ENCODE results near the gene CELF4.

The CELF4 gene

GRCh38 chr18:37421341-37422077 is 144.1 kb downstream of the CELF4 start:
- in situ Hi-C loops (cut with HindIII; ENCODE audit: low sequenced_read_pairs): no loop called here
- TF ChIP-seq, protein P1, sequence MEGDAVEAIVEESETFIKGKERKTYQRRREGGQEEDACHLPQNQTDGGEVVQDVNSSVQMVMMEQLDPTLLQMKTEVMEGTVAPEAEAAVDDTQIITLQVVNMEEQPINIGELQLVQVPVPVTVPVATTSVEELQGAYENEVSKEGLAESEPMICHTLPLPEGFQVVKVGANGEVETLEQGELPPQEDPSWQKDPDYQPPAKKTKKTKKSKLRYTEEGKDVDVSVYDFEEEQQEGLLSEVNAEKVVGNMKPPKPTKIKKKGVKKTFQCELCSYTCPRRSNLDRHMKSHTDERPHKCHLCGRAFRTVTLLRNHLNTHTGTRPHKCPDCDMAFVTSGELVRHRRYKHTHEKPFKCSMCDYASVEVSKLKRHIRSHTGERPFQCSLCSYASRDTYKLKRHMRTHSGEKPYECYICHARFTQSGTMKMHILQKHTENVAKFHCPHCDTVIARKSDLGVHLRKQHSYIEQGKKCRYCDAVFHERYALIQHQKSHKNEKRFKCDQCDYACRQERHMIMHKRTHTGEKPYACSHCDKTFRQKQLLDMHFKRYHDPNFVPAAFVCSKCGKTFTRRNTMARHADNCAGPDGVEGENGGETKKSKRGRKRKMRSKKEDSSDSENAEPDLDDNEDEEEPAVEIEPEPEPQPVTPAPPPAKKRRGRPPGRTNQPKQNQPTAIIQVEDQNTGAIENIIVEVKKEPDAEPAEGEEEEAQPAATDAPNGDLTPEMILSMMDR (IDR thresholded peaks at IDR 0.05; ENCODE audit: low read depth, low read length): no peak
- DNase-seq (ENCODE audit: low read depth, low spot score): no peak
- no peak overlapping the region for H3K4me3 ChIP-seq (ENCODE audit: low read depth, low read length)

DNA sequence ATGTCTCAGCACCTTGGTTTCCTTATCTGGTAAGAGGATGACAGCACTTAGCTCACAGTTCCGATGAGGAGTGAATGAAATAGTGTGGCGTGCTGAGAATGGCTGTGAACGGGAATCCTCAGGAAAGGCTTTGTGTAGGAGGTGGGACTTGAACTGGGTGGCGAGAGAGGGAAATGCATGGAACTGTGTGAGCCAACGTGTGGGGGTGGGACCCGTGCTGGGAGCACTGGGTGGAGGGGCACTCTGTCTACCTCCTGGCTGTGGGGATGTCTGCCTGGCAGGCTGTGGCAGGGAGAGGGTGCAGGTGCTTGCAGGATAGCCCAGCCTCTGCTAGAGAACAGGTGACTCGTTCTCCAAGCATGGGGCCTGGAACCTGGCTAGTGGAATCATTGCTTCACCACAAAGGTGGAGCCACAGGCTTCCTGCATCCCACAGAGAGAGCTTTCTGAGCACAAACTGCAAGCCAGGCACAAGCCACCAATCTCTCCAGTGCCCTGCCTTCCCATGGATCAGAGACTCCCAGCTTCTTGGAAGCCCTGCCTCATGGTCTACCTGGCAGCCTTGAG is 145.2 kb downstream of the CELF4 start:
- in situ Hi-C loops (cut with HindIII; ENCODE audit: low sequenced_read_pairs): no loop called here
- DNase-seq (ENCODE audit: low read depth, low spot score): no peak
- H3K4me3 ChIP-seq (ENCODE audit: low read depth, low read length): no peak overlapping the region
- TF ChIP-seq, protein P1 (IDR thresholded peaks at IDR 0.05; ENCODE audit: low read depth, low read length): no peak

DNA sequence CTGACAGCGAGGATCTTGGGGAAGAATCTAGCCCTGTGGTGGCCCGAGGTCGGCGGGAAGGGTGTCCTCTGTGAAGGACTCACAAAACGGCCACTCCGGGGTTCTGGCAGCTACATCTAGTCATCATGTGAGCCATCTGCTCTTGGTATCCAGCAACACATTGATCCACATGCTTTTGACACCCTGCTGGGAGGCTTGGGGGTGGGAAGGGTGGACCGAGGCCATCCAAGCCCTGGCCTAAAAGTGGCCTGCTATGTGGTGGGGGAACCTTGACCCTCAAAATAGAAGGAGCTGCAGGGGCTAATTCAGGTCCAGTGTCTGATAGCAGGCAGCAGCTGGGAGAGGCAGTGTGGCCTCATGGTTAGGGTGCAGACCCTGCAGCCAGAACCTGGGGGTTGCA is 145.7 kb downstream of the CELF4 start:
- no peak for DNase-seq (ENCODE audit: low read depth, low spot score)
- in situ Hi-C loops (cut with HindIII; ENCODE audit: low sequenced_read_pairs): no loop called here
- TF ChIP-seq, protein P1 (IDR thresholded peaks at IDR 0.05; ENCODE audit: low read depth, low read length): no peak
- no peak overlapping the region for H3K4me3 ChIP-seq (ENCODE audit: low read depth, low read length)

GRCh38 chr18:37419315-37419714 is 146.3 kb downstream of the CELF4 start:
- TF ChIP-seq, protein P1 (IDR thresholded peaks at IDR 0.05; ENCODE audit: low read depth, low read length): no peak
- no peak for DNase-seq (ENCODE audit: low read depth, low spot score)
- no peak overlapping the region for H3K4me3 ChIP-seq (ENCODE audit: low read depth, low read length)

DNA sequence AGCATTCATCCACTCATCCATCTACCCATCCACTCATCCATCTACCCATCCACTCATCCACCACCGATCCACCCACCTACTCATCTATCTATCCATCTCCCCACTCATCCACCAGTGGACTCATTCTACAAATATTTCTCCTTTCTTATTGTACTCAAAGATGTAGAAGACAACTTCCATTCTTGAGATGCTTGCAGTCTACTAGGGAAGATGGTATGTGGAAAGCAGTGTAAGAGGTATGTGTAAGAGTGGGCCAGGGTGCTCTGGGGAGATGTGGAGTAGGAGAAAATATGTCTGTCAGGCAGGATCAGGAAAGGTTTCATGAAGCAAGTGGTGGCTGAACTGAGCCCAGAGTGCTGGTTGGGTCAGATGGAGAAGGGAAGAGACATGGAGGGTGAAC is 150.8 kb downstream of the CELF4 start:
- H3K4me3 ChIP-seq (ENCODE audit: low read depth, low read length): no peak overlapping the region
- TF ChIP-seq, protein P1 (IDR thresholded peaks at IDR 0.05; ENCODE audit: low read depth, low read length): no peak
- in situ Hi-C loops (cut with HindIII; ENCODE audit: low sequenced_read_pairs): no loop called here
- no peak for DNase-seq (ENCODE audit: low read depth, low spot score)

More at GRCh38 chr18:37419315-37419714, 146.3 kb downstream of the CELF4 start:
- in situ Hi-C loops (cut with HindIII; ENCODE audit: low sequenced_read_pairs): no loop called here

DNA sequence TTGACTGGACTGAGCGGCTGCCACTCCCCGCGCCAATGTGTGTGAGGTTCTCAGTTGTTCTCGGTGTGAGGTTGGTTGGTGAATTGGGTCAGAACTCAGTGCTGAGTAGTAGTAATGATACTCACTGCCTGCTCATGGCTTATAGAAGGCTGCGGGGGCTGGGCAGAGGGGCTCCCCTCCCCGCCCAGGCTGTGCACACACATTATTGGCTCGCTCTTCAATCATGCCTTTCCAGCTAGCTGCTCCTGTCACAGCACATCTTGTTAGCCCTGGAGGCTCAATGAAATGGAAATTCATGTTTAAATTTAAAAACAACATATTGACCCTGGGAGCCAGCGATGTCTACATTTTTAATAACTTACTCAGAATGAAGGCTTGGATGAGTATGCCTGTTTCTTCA is 152.8 kb downstream of the CELF4 start:
- no peak overlapping the region for H3K4me3 ChIP-seq (ENCODE audit: low read depth, low read length)
- no peak for DNase-seq (ENCODE audit: low read depth, low spot score)
- in situ Hi-C loops (cut with HindIII; ENCODE audit: low sequenced_read_pairs): no loop called here
- TF ChIP-seq, protein P1 (IDR thresholded peaks at IDR 0.05; ENCODE audit: low read depth, low read length): no peak
